GM19023 (cell line): ENCODE measurements around the gene PDE9A.
"Not testable (repeated sequence)": the region's sequence is repeated elsewhere in the genome, so short reads cannot be mapped to it uniquely, and the experiment has no call there.

Experiments used
- ATAC-seq: cut with Tn5 transposase; IDR thresholded peaks from one replicate; pipeline ENCODE4 v1.9.1; 2021; ENCODE audit warnings: mild to moderate bottlenecking, moderate library complexity; ENCODE audit not compliant: unreplicated experiment

Gene PDE9A

DNA sequence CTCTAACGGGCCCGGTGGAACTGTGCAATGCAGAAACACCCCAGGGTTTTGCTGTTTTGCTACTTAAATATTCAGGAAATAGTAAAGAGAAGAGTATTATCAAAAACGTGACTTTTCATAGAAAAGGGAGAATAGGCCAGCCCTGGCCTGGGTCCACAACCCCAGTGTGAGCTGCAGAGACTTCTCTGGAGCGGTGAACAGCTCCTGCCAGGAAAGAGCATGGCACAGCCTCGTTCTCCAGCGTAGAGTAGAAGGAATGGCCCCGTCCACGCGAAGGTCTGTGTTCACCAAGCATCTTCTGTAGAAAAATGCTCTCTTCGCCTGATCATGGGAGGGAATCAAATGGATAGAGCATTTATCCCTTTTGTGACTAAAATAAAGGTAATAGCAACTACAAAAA lies 51.4 kb downstream of the PDE9A start:
- ATAC-seq: no peak

DNA sequence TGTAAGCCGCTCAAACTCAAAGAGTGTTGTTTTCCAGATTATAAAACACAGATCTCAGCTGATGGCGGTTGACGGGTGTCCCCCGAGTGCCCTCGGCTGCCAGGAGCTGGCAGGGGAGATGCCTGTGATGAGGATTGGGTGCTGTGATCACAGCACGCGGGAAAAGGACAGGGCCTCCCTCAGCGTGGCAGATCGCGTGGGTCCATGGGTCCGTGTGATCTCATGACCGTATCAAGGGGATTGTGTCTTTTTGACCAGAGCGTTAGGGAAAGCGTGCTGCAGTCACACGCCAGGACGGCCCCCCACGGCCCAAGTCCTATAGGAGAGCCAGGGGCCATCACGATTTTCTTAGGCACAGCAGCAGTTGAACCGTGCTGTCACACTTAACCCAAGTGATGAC lies 51.9 kb downstream of the PDE9A start:
- no peak for ATAC-seq

DNA sequence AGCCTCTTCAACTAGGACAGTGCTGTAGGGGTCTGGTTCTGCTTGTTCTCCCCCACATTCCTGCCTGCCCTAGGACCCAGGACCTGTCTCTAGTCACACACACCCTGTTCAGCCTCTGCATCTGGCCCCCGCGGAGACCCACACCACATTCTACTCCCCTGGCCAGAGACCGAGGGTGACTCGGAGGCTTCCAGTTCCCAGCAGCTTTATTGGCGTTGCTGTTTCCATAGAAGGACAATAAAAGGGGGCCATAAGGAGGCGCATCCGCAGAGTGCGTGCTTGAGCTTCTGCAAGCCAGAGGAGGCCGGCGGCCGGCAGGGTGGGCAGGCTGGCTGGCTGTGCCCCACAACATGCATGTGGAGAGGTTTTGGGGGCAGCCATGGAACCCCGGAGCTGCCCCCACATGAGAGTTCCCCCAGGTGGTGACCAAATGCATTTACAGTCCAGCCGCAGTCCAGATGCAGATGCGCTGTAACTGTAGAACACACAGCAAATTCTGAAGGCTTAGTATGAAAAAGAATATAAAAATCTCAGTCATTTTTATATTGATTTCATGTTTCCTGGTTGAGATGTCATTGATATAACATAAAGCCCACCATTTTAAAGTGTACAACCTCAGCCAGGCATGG lies 52.4 kb downstream of the PDE9A start:
- ATAC-seq: no peak

DNA sequence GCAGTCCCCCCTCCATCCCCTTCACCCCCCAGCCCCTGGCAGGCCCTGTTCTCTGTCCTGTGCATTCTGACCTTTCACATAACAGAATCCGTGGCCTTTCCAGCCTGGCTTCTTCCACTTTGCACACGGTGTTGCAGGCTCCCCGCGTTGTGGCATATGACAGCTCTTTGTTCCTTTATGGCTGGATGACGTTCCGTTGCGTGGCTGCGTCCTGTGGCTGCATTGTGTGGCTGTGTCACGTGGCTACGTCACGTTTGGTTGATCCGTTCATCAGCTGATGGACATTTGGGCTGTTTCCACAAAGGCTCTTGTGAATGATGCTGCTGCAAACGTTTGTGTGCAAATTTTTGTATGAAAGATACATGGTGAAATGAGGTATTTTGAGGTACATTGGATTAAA lies 53.3 kb downstream of the PDE9A start:
- no peak for ATAC-seq

DNA sequence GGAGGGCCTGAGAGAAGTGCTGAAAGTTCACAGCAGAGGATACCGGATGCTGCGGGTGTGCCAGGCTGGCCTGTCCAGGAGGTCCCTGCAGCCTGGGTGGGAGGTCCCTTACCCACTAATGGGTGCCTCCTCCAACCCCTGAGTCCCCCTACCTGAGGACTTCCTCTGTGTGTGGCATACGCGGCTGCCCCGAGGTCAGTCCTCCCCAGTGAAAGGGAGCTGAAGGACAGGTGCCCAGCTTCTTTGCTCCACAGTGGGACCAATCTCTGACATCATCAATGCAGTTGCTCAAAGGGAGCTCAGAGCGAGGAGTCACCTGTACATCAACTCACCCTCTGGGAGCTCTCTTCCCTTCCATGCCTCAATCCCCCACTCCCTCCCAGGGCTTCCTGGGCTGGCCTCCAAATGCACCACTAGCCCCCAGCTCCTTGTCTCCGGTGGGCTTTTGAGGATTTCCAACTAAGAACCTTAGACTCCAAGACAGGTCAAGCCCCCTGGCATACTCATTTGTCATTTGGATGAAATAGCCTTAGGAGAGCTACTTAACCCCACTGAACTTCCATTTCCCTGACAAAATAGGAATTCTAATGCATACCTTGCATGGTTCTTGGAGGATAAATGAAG lies 53.9 kb downstream of the PDE9A start:
- ATAC-seq: no peak

DNA sequence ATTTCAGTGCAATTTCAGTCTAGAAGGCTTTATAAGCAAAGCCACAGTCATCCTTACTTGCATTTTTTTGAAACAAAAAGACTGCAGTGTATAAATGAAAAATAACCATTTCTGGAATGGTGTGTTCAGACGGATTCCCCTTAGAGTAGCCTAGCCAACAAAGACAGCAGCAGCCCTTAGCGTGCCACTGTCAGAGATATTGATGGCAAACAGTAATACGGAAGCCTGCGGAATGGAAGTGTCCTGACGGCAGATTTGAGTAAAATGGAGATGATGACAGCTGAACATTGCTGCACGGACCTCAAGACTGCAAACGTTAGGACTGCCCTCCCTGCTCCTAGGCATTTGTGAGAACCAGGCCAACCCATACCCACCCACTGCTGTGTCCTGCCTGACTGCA lies 54.7 kb downstream of the PDE9A start:
- ATAC-seq: no peak

DNA sequence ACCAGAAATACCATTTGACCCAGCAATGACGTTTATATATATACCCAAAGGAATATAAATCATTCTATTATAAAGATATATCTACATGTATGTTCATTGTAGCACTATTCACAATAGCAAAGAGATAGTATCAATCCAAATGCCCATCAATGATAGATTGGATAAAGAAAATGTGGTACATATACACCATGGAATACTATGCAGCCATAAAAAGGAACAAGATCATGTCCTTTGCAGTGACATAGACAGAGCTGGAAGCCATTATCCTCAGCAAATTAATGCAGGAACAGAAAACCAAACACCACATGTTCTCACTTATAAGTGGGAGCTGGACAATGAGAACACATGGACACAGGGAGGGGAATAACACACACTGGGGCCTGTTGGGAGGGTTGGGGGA lies 55.5 kb downstream of the PDE9A start:
- ATAC-seq: not testable (repeated sequence)

DNA sequence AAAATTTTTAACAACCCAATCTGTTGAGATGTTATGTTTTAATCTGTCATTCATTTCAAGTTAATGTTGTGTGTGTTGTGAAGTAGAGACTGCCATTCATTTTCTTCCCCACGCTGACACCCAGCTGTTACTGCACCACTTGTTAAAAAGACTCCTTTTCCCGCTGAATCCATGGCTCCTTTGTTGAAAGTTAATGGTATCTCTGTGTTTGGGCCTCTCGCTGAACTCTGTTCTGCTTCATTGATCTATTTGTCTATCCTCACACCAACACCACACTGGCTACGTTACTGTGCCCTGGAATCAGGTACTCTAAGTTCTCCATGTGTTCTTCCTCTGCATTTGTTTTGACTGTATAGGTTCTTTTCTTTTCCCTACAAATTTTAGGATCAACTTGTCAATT lies 58.2 kb downstream of the PDE9A start:
- no peak for ATAC-seq

DNA sequence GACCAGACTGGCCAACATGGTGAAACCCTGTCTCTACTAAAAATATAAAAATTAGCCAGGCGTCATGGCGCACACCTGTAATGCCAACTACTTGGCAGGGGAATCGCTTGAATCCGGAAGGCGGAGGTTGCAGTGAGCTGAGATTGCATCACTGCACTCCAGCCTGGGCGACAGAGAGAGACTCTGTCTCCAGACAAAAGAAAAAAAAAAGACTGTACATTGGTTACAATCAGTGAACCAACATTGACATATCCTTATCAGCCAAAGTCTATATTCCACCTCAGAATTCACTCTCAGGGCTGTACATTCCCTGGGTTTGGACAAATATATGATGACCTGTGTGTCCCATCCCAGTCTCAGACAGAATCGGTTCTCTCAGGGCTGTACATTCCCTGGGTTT lies 62.0 kb downstream of the PDE9A start:
- not testable (repeated sequence) for ATAC-seq

DNA sequence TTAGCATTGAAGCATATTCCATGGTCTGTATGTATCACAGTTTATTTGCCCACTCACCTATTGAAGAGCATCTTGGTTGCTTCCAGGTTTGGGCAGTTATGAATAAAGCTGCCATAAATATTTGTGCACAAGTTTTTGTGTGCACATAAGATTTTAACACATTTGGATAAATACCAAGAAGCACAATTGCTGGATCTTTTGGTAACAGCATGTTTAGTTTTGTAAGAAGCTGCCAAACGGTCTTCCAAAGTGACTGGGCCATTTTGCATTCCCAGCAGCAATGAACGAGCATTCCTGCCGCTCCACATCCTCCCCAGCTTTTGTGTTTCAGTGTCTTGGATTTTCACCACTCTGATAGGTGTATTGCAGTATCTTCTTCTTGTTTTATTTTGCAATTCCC lies 62.7 kb downstream of the PDE9A start:
- no peak for ATAC-seq

DNA sequence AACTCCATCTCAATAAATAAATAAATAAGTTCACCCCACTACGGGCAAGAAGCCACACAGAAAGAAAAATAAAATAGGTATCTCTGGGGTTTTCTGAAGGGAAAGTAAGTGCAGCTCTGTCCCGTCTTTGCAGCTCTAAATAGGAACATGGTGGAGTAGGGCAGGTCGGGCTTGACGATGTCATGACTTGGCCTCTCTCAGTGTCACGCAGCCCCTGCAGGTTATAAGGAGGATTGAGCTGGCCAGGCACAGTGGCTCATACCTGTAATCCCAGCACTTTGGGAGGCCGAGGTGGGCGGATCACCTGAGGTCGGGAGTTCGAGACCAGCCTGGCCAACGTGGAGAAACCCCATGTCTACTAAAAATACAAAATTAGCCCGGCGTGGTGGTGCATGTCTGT lies 67.1 kb downstream of the PDE9A start:
- not testable (repeated sequence) for ATAC-seq

DNA sequence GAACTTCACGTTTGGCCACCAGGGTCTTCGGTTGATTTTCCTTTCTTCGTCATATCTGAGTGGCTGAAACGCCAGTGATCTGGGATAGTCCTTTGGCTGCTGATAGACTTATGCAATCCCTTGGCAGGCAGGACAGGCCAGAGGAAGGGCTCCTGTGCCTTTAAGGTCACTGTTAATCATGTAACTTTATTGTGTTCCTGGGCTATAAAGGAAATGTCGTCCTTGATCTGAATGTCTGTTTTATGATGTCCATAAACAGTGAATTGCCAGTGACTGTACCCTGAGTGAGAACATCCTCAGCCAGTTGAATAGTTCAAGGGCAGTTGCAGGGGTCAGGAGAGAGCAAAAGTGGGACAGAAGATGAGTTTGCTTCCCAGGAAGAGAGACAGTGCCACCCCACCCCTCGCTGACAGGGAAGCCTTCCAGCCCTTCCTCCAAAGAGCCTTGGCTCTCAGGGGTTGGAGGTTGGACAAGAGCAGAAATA lies 68.0 kb downstream of the PDE9A start:
- ATAC-seq: no peak

DNA sequence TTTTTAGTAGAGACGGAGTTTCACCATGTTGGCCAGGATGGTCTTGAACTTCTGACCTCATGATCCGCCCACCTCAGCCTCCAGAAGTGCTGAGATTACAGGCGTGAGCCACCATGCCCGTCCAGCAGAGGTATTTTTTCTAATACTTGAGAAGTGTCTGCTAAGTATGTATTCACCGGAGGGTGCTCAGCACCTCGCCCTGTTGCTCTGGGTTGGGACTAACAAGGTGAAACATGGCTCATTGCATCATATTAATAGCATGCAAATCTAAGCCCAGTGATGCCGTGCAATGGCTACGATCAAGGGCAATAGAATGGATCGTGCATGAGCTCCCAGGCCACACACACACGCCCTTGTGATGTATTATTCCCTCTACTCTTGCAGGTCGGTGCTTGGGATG lies 68.7 kb downstream of the PDE9A start:
- ATAC-seq: no peak

DNA sequence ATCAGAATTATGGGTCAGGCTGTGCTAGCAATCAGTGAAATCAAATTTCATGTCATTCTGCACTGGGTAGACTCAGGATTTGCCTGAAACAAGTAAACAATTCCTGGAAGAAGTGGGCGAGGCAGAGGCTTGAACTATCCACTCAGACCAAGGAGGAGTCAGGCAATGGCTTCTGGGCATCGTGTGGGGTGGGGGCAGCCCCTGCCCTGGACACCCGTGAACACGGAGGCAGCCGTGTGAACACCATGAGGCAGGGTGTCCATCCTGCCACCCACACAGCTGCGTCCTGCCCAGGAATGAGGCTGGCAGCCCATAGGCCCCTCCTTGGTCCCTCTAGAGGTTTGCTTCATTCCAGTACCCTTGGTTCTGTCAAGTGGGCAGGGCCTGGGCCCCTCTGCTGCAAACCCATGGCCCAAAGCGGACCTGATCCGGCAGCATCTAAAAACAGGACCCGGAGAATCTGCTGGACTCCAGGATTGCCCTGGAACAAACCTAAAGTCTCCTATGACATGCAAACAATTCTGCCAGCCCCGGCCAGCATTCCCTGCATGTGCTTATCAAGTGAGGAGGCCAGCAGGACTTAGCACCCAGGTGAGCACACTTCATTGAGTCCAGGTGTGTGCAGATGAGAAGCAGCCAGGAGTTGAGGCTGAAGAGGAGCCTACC lies 69.5 kb downstream of the PDE9A start:
- ATAC-seq: no peak

DNA sequence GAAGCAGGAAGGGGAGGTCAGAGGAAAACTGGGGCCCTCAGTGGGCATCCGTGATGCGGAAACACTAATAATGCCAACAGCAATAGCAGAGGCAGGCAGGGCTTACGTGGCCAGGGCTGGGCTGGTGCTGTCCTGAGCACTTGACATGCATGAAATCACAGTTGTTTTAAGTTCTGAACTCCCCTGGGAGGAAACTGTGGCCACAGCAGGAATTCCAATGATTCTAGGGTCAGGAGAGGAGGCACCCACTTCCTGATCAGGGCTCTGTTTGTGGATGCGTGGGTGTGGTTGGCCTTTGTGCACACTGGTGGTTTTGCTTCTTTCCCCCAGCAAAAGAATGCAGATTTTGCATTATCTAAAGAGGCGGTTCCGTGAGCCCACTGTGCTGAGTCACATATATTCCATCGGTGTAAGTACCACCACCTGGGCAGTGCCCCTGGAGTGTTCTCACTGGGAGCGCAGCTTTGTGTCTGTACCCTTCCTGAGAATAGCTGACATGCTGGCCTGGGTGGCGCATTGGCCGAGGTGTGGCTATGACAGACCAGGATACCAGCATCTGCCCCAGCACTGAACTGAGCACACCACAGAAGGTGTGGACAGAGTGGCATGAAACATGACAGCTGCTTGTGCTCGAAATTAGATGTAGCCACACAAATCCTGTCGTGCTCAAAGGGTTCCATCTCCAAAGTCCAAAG lies 71.0 kb downstream of the PDE9A start:
- no peak for ATAC-seq

DNA sequence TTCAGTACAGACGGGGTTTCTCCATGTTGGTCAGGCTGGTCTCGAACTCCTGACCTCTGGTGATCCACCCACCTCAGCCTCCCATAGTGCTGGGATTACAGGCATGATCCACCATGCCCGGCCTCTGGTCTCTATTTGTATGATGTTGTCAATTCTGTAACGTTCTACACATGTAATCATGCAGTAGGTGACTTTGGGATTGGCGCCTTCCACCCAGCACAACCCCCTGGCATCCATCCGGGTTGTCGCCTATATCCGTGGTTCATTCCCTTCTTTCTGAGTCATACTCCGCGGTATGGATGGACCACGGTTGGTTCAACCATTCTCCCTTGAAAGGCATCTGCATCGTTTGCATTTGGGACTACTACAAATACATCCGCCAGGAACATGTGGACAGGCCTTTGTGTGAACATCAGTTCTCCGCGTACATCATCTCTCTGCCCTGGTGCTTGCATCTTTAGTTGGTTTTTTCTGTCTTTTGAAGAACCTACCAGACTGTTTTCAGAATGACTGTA lies 72.1 kb downstream of the PDE9A start:
- no peak for ATAC-seq

DNA sequence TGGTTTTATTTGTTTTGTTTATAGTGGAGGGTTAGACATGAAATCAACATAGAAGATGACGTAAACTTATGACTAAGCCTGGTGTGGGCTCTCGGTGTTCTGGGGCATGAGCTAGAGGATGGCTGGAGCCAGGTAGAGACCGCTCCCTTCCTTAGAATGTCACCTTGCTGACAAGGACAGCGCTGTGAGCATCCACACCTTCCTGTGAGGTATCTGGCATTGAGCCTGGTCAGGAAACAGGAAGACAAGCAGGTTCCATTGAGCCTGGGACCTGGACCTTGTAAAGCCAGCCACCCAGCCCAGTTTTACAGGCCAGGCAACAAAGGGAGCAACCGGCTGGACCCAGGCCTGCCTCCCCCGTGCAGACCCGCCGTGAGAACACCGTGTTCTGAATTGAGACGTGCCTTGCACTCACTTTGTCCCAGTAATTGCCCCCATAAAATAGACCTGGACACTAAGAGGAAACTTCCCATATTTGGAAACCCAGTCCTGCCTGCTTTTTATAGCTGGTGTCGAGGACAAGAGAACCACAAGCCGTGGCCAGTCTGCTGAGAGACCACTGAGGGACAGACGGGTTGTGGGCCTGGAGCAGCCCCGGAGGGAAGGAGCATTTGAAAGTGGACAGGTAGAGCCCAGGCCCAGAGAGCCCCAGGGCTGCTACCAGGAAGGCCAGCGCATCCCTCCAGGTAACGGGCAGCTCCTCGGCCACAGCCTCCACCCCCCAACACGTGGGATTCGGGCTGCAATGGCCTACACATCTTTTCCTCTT lies 78.0 kb downstream of the PDE9A start:
- ATAC-seq: no peak

DNA sequence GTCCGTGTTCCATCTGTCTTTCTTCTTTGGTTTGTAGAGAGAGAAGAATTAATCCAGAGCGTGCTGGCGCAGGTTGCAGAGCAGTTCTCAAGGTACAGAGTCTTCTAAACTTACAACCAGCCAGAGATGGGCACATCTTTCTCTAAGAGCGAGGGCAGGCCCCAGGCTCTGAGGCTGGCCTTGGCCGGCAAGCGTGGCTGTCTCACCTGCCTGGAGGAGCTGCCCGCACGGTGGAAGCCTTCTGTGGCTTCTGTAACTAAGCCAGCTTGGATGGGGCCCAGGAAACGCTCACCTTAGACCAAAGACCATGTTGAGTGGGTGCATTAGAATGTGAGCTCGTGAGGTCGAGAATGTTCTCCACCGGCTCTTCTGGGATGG lies 78.6 kb downstream of the PDE9A start:
- ATAC-seq: no peak

DNA sequence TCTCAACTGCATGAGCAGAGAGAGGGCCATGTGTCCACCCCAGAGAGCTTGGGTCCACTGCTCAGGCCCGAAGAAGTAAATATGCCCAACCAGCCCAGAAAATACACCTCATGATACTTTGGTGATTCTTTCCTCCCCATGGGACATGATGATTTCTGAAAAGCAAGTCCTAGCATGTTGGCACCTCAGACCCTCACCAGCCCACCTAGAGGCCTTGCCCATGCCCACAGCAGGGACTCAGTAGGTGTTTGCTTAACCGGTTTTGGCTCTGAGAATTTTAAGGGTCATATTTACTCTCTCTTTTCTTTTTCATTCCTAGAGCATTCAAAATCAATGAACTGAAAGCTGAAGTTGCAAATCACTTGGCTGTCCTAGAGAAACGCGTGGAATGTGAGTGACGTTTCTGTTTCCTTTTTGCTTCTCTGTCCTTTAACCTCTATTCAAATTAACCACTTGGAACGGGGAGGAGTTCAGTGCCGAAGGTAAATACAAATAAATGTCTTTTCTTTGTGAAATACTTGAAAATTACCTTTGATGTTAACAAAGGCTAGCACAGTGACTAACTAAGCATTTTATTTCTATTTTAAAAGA lies 79.7 kb downstream of the PDE9A start:
- ATAC-seq: no peak

DNA sequence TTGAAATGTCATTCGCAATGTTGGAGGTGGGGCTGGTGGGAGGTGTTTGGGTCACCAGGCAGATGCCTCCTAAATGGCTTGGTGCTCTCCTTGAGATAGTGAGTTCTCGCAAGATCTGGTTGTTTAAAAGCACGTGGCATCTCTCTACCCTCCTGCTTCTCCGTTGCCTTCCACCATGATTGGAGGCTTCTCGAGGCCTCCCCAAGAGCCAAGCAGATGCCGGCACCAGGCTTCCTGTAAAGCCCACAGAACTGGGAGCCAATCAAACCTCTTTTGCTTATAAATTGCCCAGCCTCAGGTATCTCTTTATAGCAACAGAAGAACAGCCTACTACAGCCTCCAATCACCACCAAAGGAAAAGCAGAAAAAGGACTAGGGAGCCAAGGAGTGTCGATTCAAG lies 80.5 kb downstream of the PDE9A start:
- ATAC-seq: no peak
